ENCODE data around the gene PACSIN2.

DNA sequence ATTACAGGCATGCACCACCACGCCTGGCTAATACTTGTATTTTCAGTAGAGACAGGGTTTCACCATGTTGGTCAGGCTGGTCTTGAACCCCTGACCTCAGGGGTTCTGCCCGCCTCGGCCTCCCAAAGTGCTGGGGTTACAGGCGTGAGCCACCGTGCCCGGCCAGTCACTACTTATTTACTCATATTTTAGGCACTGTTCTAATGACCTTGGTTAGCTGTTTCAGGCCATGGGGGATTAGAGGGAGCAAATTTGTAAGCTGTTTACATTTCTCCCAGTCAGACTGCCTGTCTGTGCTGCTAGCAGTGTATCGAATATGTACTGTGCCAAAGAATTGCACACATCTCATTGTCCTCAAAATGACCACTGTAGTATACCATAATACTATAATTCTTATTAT is 32.7 kb upstream of the PACSIN2 start:
- TF ChIP-seq, protein P1, sequence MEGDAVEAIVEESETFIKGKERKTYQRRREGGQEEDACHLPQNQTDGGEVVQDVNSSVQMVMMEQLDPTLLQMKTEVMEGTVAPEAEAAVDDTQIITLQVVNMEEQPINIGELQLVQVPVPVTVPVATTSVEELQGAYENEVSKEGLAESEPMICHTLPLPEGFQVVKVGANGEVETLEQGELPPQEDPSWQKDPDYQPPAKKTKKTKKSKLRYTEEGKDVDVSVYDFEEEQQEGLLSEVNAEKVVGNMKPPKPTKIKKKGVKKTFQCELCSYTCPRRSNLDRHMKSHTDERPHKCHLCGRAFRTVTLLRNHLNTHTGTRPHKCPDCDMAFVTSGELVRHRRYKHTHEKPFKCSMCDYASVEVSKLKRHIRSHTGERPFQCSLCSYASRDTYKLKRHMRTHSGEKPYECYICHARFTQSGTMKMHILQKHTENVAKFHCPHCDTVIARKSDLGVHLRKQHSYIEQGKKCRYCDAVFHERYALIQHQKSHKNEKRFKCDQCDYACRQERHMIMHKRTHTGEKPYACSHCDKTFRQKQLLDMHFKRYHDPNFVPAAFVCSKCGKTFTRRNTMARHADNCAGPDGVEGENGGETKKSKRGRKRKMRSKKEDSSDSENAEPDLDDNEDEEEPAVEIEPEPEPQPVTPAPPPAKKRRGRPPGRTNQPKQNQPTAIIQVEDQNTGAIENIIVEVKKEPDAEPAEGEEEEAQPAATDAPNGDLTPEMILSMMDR (IDR thresholded peaks at IDR 0.05; ENCODE audit: low read length), result no peak
- TF ChIP-seq EZH2 (optimal IDR thresholded peaks at IDR 0.05; ENCODE audit: low read depth, low read length) (no peak), EZH2phosphoT487 (IDR thresholded peaks at IDR 0.05; ENCODE audit: low read length) (no peak)

All from MM.1S (cell line).